GM12873 (cell line): ENCODE results near the gene ADCK1.

Experiments
- CTCF ChIP-seq: IDR thresholded peaks from 2 replicates; pipeline ENCODE4 v1.5.1; 2012; ENCODE audit warnings: low read depth, mild to moderate bottlenecking, moderate library complexity, low read length, control low read depth; ENCODE audit not compliant: insufficient read depth; ENCODE audit errors: missing control alignments

ADCK1 gene

DNA sequence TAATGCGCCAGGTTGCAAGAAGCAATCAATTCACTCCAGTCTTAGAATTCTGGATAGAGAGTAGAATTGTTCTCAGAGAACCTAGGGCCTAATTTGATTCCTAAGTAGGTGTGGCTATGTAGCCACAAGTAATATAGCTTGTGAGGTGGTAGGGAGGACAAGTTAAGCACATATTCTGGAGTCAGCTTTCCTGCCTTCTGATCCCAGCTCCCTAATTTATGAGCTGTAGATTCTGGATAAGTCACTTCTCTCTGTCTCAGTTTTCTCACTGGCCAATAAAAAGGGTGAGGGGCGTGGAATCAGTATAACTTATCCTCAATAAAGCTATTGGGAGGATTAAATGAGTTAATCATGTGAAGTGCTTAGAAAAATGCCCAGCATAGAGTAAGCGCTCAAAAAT lies 35.9 kb upstream of the ADCK1 start:
- TF ChIP-seq CTCF = no peak

DNA sequence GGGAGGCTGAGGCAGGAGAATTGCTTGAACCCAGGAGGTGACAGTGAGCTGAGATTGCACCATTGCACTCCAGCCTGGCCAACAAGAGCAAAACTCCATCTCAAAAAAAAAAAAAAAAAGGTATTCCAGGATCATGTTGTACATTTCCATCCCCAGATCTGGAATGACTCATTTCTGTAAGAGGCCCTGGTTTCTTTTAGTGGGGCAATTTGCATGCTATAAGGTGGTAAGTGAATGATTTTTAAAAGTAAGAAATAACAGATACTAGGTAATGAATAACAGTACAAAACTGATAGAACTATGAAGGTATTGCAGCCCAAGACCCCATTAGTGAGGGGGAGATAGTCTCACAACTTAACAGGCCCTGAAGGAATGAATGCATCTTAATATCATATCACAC lies 17.7 kb upstream of the ADCK1 start:
- TF ChIP-seq CTCF = no peak

DNA sequence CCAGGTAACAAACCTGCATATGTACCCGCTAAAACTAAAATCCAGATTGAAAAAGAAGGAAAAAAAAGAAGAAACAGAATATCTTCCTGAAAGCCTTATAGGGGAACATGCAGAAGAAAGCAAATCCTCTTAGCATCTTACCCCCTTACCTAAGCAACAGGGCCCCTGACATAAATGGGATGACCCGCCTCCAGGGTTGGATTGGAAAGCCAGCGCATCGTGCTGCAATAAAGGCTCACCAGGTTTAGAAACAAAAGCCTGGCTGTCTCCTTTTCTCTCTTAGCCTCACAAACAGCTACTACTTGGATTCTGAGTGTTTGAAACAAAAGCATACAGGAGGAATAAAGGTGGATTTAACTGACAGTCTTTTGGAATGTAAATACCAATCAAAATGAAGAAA lies 13.8 kb upstream of the ADCK1 start:
- TF ChIP-seq CTCF = no peak

DNA sequence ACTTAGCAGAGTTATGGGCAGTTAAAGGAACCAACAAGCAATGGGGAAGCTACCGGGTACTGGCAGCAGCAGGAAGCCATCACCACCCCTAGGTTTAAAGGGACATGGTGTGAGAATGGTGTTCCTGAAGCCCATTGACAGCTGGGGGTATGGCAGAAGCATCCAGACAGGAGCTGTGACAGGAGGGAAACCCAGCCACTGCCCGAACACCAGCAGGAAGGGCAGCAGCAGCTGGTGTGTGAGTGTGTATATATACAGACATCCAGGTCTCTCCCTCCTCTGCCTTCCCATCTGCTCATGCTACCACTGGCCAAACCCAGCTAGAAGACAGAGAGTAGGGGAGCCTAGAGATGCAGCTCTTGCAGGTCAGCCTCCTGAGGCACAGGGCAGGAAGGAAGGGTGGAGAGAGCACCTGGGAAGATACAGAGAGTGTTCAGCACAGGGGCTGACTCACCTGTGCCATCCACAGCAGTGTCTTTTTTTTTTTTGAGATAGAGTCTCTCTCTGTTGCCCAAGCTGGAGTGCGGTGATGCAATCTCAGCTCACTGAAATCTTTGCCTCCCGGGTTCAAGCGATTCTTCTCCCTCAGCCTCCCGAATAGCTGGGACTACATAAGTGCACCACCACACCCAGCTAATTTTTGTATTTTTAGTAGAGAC lies 9.2 kb upstream of the ADCK1 start:
- TF ChIP-seq CTCF = no peak

DNA sequence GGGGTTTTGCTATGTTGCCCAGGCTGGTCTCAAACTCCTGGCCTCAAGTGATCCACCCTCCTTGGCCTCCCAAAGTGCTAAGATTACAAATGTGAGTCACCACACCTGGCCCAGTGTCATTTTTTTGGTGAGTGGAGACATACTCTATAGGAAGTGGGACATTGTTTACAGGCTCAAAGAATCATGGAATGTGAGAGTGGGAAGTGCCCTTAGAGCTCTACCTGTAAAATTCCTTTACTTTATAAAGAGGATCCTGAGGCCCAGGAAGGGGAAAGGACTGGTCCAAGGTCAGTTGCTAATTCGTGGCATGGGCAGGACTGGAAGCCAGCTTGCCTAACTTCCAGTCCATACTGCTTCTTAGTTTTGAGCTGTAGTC lies 8.7 kb upstream of the ADCK1 start:
- TF ChIP-seq CTCF = no peak

GRCh38 chr14:77794357-77794756 lies 5.6 kb upstream of the ADCK1 start:
- TF ChIP-seq CTCF = no peak

DNA sequence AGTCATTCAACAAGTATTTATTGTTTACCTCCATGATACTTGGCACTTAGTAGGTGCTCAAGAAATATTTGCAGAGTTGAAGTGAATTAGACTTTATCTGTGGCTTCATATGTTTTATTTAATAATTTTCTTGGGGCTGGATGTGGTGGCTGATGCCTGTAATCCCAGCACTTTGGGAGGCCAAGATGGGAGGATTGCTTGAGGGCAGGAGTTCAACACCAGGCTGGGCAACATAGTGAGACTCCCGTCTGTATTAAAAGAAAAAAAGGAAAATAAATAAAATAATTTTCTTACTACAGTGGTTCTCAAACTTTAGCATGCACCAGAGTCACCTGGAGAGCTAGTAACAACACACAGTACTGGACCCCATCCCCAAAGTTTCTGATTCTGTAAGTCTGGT lies 905 bp downstream of the ADCK1 start:
- no peak for TF ChIP-seq CTCF
